Measurements from ENCODE around the gene TBC1D10A.

The TBC1D10A gene

DNA sequence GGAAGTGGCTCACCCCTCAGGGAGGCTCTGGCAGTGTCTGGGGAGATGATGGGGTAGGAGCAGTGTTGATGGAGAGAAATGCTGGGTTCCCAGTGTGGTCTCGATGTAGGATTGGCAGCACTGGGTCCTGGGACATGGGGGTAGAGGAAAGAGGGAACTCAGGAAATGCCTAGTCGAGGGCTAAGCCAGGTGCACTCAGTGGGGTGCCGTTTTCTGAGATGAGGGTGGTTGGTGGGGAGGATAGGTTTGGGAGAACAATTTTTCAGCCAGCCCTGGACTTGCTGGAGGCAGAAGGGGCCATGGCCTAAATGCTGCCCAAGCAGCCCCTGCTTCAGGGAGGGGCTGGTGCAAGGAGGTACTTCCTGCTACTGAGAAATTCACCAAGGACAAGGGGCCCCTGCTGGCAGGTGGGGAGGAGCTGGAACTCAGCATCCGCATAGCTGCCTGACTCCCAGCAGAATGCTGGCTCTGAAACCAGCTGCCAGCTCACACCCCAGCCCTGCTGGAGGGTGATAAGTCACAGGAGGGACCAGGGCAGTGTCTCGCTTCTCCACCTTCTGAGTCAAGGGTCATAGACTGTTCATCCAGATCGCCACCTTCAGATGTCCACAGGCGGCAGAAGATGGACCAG, 36.0 kb upstream of the TBC1D10A start:
- TF ChIP-seq TEAD4 (IDR thresholded peaks at IDR 0.05) (no peak), CEBPB (IDR thresholded peaks at IDR 0.05) (no peak), ZBTB7A (IDR thresholded peaks at IDR 0.05; ENCODE audit: low read depth) (no peak), RAD21 (IDR thresholded peaks at IDR 0.05; ENCODE audit: low read depth) (no peak), EP300 (IDR thresholded peaks at IDR 0.05; ENCODE audit: borderline replicate concordance) (no peak), NFIC (IDR thresholded peaks at IDR 0.05) (no peak), YY1 (IDR thresholded peaks at IDR 0.05; ENCODE audit: low read depth) (no peak), TCF12 (IDR thresholded peaks at IDR 0.05; ENCODE audit: low read depth) (no peak), MAX (IDR thresholded peaks at IDR 0.05) (no peak), EGR1 (IDR thresholded peaks at IDR 0.05) (no peak), CREB1 (IDR thresholded peaks at IDR 0.05; ENCODE audit: low read depth) (no peak), TAF1 (IDR thresholded peaks at IDR 0.05; ENCODE audit: low read depth) (no peak)
- TF ChIP-seq, protein P1, sequence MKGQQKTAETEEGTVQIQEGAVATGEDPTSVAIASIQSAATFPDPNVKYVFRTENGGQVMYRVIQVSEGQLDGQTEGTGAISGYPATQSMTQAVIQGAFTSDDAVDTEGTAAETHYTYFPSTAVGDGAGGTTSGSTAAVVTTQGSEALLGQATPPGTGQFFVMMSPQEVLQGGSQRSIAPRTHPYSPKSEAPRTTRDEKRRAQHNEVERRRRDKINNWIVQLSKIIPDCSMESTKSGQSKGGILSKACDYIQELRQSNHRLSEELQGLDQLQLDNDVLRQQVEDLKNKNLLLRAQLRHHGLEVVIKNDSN (IDR thresholded peaks at IDR 0.05) = no peak
- TF ChIP-seq, protein P2, sequence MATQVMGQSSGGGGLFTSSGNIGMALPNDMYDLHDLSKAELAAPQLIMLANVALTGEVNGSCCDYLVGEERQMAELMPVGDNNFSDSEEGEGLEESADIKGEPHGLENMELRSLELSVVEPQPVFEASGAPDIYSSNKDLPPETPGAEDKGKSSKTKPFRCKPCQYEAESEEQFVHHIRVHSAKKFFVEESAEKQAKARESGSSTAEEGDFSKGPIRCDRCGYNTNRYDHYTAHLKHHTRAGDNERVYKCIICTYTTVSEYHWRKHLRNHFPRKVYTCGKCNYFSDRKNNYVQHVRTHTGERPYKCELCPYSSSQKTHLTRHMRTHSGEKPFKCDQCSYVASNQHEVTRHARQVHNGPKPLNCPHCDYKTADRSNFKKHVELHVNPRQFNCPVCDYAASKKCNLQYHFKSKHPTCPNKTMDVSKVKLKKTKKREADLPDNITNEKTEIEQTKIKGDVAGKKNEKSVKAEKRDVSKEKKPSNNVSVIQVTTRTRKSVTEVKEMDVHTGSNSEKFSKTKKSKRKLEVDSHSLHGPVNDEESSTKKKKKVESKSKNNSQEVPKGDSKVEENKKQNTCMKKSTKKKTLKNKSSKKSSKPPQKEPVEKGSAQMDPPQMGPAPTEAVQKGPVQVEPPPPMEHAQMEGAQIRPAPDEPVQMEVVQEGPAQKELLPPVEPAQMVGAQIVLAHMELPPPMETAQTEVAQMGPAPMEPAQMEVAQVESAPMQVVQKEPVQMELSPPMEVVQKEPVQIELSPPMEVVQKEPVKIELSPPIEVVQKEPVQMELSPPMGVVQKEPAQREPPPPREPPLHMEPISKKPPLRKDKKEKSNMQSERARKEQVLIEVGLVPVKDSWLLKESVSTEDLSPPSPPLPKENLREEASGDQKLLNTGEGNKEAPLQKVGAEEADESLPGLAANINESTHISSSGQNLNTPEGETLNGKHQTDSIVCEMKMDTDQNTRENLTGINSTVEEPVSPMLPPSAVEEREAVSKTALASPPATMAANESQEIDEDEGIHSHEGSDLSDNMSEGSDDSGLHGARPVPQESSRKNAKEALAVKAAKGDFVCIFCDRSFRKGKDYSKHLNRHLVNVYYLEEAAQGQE (IDR thresholded peaks at IDR 0.05; ENCODE audit: low read depth) = no peak

- TF ChIP-seq RAD21 (IDR thresholded peaks at IDR 0.05; ENCODE audit: low read depth) = no peak
- no peak for TF ChIP-seq EGR1 (IDR thresholded peaks at IDR 0.05)
- no peak for TF ChIP-seq CEBPB (IDR thresholded peaks at IDR 0.05)
- no peak for TF ChIP-seq CREB1 (IDR thresholded peaks at IDR 0.05; ENCODE audit: low read depth)
- TF ChIP-seq NFIC (IDR thresholded peaks at IDR 0.05) = no peak
- no peak for TF ChIP-seq EP300 (IDR thresholded peaks at IDR 0.05; ENCODE audit: borderline replicate concordance)
- TF ChIP-seq TCF12 (IDR thresholded peaks at IDR 0.05; ENCODE audit: low read depth) = no peak
- TF ChIP-seq MAX (IDR thresholded peaks at IDR 0.05) = no peak
- no peak for TF ChIP-seq YY1 (IDR thresholded peaks at IDR 0.05; ENCODE audit: low read depth)
Measured at GRCh38 chr22:30361916-30362650, 35.3 kb upstream of the TBC1D10A start.

- TF ChIP-seq EP300 (IDR thresholded peaks at IDR 0.05; ENCODE audit: borderline replicate concordance) = no peak
- no peak for TF ChIP-seq CREB1 (IDR thresholded peaks at IDR 0.05; ENCODE audit: low read depth)
- TF ChIP-seq TCF12 (IDR thresholded peaks at IDR 0.05; ENCODE audit: low read depth) = no peak
- no peak for TF ChIP-seq NFIC (IDR thresholded peaks at IDR 0.05)
- TF ChIP-seq TAF1 (IDR thresholded peaks at IDR 0.05; ENCODE audit: low read depth) = no peak
- no peak for TF ChIP-seq YY1 (IDR thresholded peaks at IDR 0.05; ENCODE audit: low read depth)
- no peak for TF ChIP-seq FOXM1 (IDR thresholded peaks at IDR 0.05; ENCODE audit: borderline replicate concordance, low read depth)
- no peak for TF ChIP-seq MAX (IDR thresholded peaks at IDR 0.05)
- no peak for TF ChIP-seq ZBTB7A (IDR thresholded peaks at IDR 0.05; ENCODE audit: low read depth)
- TF ChIP-seq, protein P1 (IDR thresholded peaks at IDR 0.05) = no peak
- TF ChIP-seq RAD21 (IDR thresholded peaks at IDR 0.05; ENCODE audit: low read depth) = no peak
- TF ChIP-seq TEAD4 (IDR thresholded peaks at IDR 0.05) = no peak
- TF ChIP-seq, protein P2 (IDR thresholded peaks at IDR 0.05; ENCODE audit: low read depth) = no peak
- no peak for TF ChIP-seq CEBPB (IDR thresholded peaks at IDR 0.05)
- TF ChIP-seq EGR1 (IDR thresholded peaks at IDR 0.05) = no peak
Measured at GRCh38 chr22:30358541-30358940, 31.8 kb upstream of the TBC1D10A start.

- TF ChIP-seq TAF1 (IDR thresholded peaks at IDR 0.05; ENCODE audit: low read depth) = no peak
- TF ChIP-seq YY1 (IDR thresholded peaks at IDR 0.05; ENCODE audit: low read depth) = no peak
- TF ChIP-seq, protein P1 (IDR thresholded peaks at IDR 0.05) = no peak
- no peak for TF ChIP-seq TEAD4 (IDR thresholded peaks at IDR 0.05)
- TF ChIP-seq EGR1 (IDR thresholded peaks at IDR 0.05) = no peak
- no peak for TF ChIP-seq TCF12 (IDR thresholded peaks at IDR 0.05; ENCODE audit: low read depth)
Measured at GRCh38 chr22:30357650-30358215, 31.0 kb upstream of the TBC1D10A start.
